GDM1 (cell line): Measurements from ENCODE around the gene C19orf81.

ENCODE experiments used
- DNase-seq: peaks from one replicate; lab custom pipeline; 2025; lab: John Stamatoyannopoulos, UW

The C19orf81 gene

GRCh38 chr19:50686310-50687032 is 37.2 kb downstream of the C19orf81 start:
- no peak for DNase-seq

GRCh38 chr19:50688766-50689165 is 39.5 kb downstream of the C19orf81 start:
- no peak for DNase-seq

GRCh38 chr19:50690439-50690838 is 41.2 kb downstream of the C19orf81 start:
- no peak for DNase-seq

- DNase-seq: no peak
Measured at GRCh38 chr19:50693064-50693975, 44.1 kb downstream of the C19orf81 start.

- DNase-seq: no peak
Measured at GRCh38 chr19:50694815-50695145, 45.5 kb downstream of the C19orf81 start.

- no peak for DNase-seq
Measured at GRCh38 chr19:50695251-50696093, 46.2 kb downstream of the C19orf81 start.

GRCh38 chr19:50696094-50696483 is 46.8 kb downstream of the C19orf81 start:
- DNase-seq: no peak

- no peak for DNase-seq
Measured at GRCh38 chr19:50697414-50698124, 48.3 kb downstream of the C19orf81 start.

GRCh38 chr19:50701367-50701985 is 52.2 kb downstream of the C19orf81 start:
- no peak for DNase-seq

- no peak for DNase-seq
Measured at GRCh38 chr19:50702158-50702870, 53.1 kb downstream of the C19orf81 start.

GRCh38 chr19:50702871-50703829 is 53.9 kb downstream of the C19orf81 start:
- DNase-seq: peak; percentile 58

GRCh38 chr19:50703915-50704796 is 54.9 kb downstream of the C19orf81 start:
- no peak for DNase-seq

GRCh38 chr19:50705422-50706019 is 56.3 kb downstream of the C19orf81 start:
- DNase-seq: peak; percentile 41

- DNase-seq: no peak
Measured at GRCh38 chr19:50706387-50706786, 57.1 kb downstream of the C19orf81 start.

- no peak for DNase-seq
Measured at GRCh38 chr19:50708179-50708879, 59.1 kb downstream of the C19orf81 start.
